H1 (cell line): ENCODE results near the gene ITSN1. TPM values are rescaled to one million over a fixed set of nuclear protein-coding genes. Genes with fewer than 3 reads are reported as not detected.

Experiments used
- CTCF ChIA-PET: fragments of 300-600 bp; sonication (Branson Sonifier 250); formaldehyde crosslinking; loops from one replicate; lab custom pipeline; 2021; ENCODE audit not compliant: partially characterized antibody; lab: Charles Lee
- POLR2A ChIA-PET: fragments of 300-600 bp; sonication (Branson Sonifier 250); formaldehyde crosslinking; loops from one replicate; lab custom pipeline; 2021; ENCODE audit warnings: inconsistent platforms; ENCODE audit not compliant: partially characterized antibody; lab: Charles Lee
- DNase-seq, 2 experiments: peaks; one replicate each; pipeline versions ENCODE4 v3.0.0 to v3.0.0-alpha.2; 2010 to 2022; ENCODE audit warnings: low spot score in 2 of 2, low read depth in 1 of 2, mixed read lengths in 1 of 2
- FAIRE-seq: peaks from 2 replicates; lab custom pipeline; 2011; peaks lifted over from hg19 to GRCh38; lab: Jason Lieb, UNC
- H2AFZ ChIP-seq: 2 replicates; pipeline ENCODE4 v1.8.1; 2012; ENCODE audit warnings: low read length, inconsistent platforms
- H2AK5ac ChIP-seq: 2 replicates; pipeline ENCODE4 v1.6.1; 2013; ENCODE audit warnings: low read depth, low read length
- H2BK120ac ChIP-seq: replicated peaks from 2 replicates; pipeline ENCODE3; 2013; ENCODE audit warnings: low read depth, low read length, inconsistent platforms
- H2BK12ac ChIP-seq: 2 replicates; pipeline ENCODE4 v1.6.1; 2013; ENCODE audit warnings: low read depth, low read length
- H2BK15ac ChIP-seq: 2 replicates; pipeline ENCODE4 v1.6.1; 2013; ENCODE audit warnings: low read length
- H2BK20ac ChIP-seq: 2 replicates; pipeline ENCODE4 v1.6.1; 2013; ENCODE audit warnings: low read length
- H2BK5ac ChIP-seq: 2 replicates; pipeline ENCODE4 v1.6.1; 2013; ENCODE audit warnings: low read depth, low read length
- H3K14ac ChIP-seq: 2 replicates; pipeline ENCODE4 v1.6.1; 2013; ENCODE audit warnings: inconsistent platforms; ENCODE audit not compliant: insufficient read length
- H3K18ac ChIP-seq: 2 replicates; pipeline ENCODE4 v1.6.1; 2013; ENCODE audit warnings: low read length; ENCODE audit errors: extremely low read depth
- H3K23ac ChIP-seq: 2 replicates; pipeline ENCODE4 v1.6.1; 2013; ENCODE audit warnings: inconsistent platforms; ENCODE audit not compliant: insufficient read length
- H3K23me2 ChIP-seq: 2 replicates; pipeline ENCODE4 v1.6.1; 2013; ENCODE audit warnings: low read depth, low read length
- H3K27ac ChIP-seq: 2 replicates; pipeline ENCODE4 v1.6.1; 2011; ENCODE audit warnings: low read depth, low read length, inconsistent platforms
- H3K27me3 ChIP-seq, 4 experiments: replicated peaks in 1 of 4; 1 replicate in 1 of 4; 2 replicates in 3 of 4; pipeline versions ENCODE4 v1.6.1 to v1.8.1; 2011 to 2013; ENCODE audit warnings: low read length in 3 of 4, mild to moderate bottlenecking in 3 of 4, inconsistent platforms in 2 of 4, mixed read lengths in 2 of 4, moderate library complexity in 1 of 4; ENCODE audit not compliant: control insufficient read depth in 3 of 4, insufficient read depth in 3 of 4; ENCODE audit errors: extremely low read depth in 1 of 4
- H3K36me3 ChIP-seq, 4 experiments: 2 replicates each; pipeline versions ENCODE4 v1.6.1 to v1.8.1; 2011 to 2013; ENCODE audit warnings: mild to moderate bottlenecking in 4 of 4, low read length in 3 of 4, moderate library complexity in 2 of 4, control low read depth in 1 of 4, inconsistent platforms in 1 of 4; ENCODE audit not compliant: insufficient read depth in 4 of 4, control insufficient read depth in 2 of 4
- H3K4ac ChIP-seq: replicated peaks from 2 replicates; pipeline ENCODE3; 2013; ENCODE audit warnings: low read length, low read depth, mixed read lengths, inconsistent platforms; ENCODE audit not compliant: insufficient read length
- H3K4me1 ChIP-seq, 4 experiments: replicated peaks in 1 of 4; 1 replicate in 1 of 4; 2 replicates in 3 of 4; pipeline versions ENCODE4 v1.6.1 to v1.8.1; 2011 to 2013; ENCODE audit warnings: low read length in 3 of 4, inconsistent platforms in 2 of 4, mixed read lengths in 1 of 4; ENCODE audit not compliant: insufficient read depth in 4 of 4, control insufficient read depth in 3 of 4
- H3K4me2 ChIP-seq, 2 experiments: 2 replicates each; pipeline versions ENCODE4 v1.6.1 to v1.8.1; 2011 to 2013; ENCODE audit warnings: low read depth in 2 of 2, low read length in 2 of 2, control low read depth in 1 of 2, inconsistent platforms in 1 of 2, mild to moderate bottlenecking in 1 of 2; ENCODE audit not compliant: insufficient read depth in 1 of 2
- H3K4me3 ChIP-seq, 4 experiments: fragments of 200-600, 300-600 bp in 1 of 4; sonication (generic), shearing (Covaris generic), sonication (Bioruptor Twin) in 1 of 4; 2 replicates each; pipeline versions ENCODE4 v1.5.1 to v1.8.1; 2011 to 2016; ENCODE audit warnings: low read length in 4 of 4, low read depth in 3 of 4, control low read depth in 2 of 4, inconsistent platforms in 2 of 4, mild to moderate bottlenecking in 2 of 4, mixed read lengths in 1 of 4, moderate library complexity in 1 of 4; ENCODE audit not compliant: insufficient read depth in 2 of 4; ENCODE audit errors: extremely low read depth in 1 of 4
- H3K56ac ChIP-seq: replicated peaks from 2 replicates; pipeline ENCODE3; 2013; ENCODE audit warnings: low read depth, mild to moderate bottlenecking, mixed read lengths, low read length, inconsistent platforms; ENCODE audit not compliant: insufficient read length
- H3K79me1 ChIP-seq: 2 replicates; pipeline ENCODE4 v1.6.1; 2013; ENCODE audit warnings: low read depth, low read length, control low read depth
- H3K79me2 ChIP-seq, 2 experiments: 2 replicates each; pipeline versions ENCODE4 v1.6.1 to v1.8.1; 2012 to 2013; ENCODE audit warnings: low read length in 2 of 2, mild to moderate bottlenecking in 2 of 2, inconsistent platforms in 1 of 2; ENCODE audit not compliant: insufficient read depth in 2 of 2, control insufficient read depth in 1 of 2
- H3K9ac ChIP-seq, 4 experiments: replicated peaks in 1 of 4; 1 replicate in 1 of 4; 2 replicates in 3 of 4; pipeline versions ENCODE4 v1.6.1 to v1.8.1; 2011 to 2013; ENCODE audit warnings: low read depth in 3 of 4, low read length in 3 of 4, control low read depth in 2 of 4, mild to moderate bottlenecking in 2 of 4, moderate library complexity in 2 of 4, inconsistent platforms in 1 of 4; ENCODE audit errors: extremely low read depth in 1 of 4
- H3K9me3 ChIP-seq, 2 experiments: 2 replicates each; pipeline versions ENCODE4 v1.6.1 to v1.8.1; 2012 to 2013; ENCODE audit warnings: mild to moderate bottlenecking in 2 of 2, moderate library complexity in 2 of 2, control low read depth in 1 of 2, inconsistent platforms in 1 of 2, low read depth in 1 of 2, low read length in 1 of 2, mixed read lengths in 1 of 2; ENCODE audit not compliant: insufficient read depth in 2 of 2
- H4K20me1 ChIP-seq, 2 experiments: replicated peaks in 1 of 2; 2 replicates each; pipeline versions ENCODE3 to v1.8.1; 2011 to 2013; ENCODE audit warnings: inconsistent platforms in 2 of 2, low read length in 2 of 2, mild to moderate bottlenecking in 1 of 2; ENCODE audit not compliant: insufficient read depth in 2 of 2, control insufficient read depth in 1 of 2
- H4K5ac ChIP-seq: 2 replicates; pipeline ENCODE4 v1.6.1; 2013; ENCODE audit warnings: low read length, low read depth, mixed read lengths, inconsistent platforms; ENCODE audit not compliant: insufficient read length
- H4K8ac ChIP-seq: 2 replicates; pipeline ENCODE4 v1.8.0; 2013; ENCODE audit warnings: mild to moderate bottlenecking, moderate library complexity, low read length, inconsistent platforms; ENCODE audit not compliant: insufficient read depth; ENCODE audit errors: extremely low read depth
- H4K91ac ChIP-seq: replicated peaks from 2 replicates; pipeline ENCODE3; 2013; ENCODE audit warnings: low read length, mixed read lengths, inconsistent platforms; ENCODE audit not compliant: insufficient read length
- CTBP2 ChIP-seq: IDR thresholded peaks from 2 replicates; pipeline ENCODE4 v1.7.0; 2011; ENCODE audit warnings: borderline replicate concordance, mild to moderate bottlenecking, moderate library complexity, mixed read lengths, low read length; ENCODE audit not compliant: insufficient read depth, insufficient read length
- WGBS, 2 experiments: shearing (Covaris generic) in 1 of 2; methylation state at CpG; one replicate each; pipeline versions ENCODE4 v1.1.6 to v1.1.7; 2013 to 2015; ENCODE audit warnings: low lambda C conversion rate in 2 of 2, mixed read lengths in 2 of 2, inconsistent platforms in 1 of 2, low coverage in 1 of 2, missing lambda C conversion rate in 1 of 2; ENCODE audit not compliant: insufficient replicate concordance in 2 of 2, insufficient coverage in 1 of 2, insufficient read length in 1 of 2; ENCODE audit errors: extremely low coverage in 1 of 2, missing lambda C conversion rate in 1 of 2; 5-methylcytosine and 5-hydroxymethylcytosine counted together
- polyA plus RNA-seq, 7 experiments: library from polyadenylated mRNA; depleted of rRNA in 3 of 7; stranded (reverse) in 5 of 7; unstranded in 2 of 7; fragments of >200 nt in 5 of 7; fragments of 200-250 nt in 2 of 7; gene quantifications; 1 replicate in 5 of 7; 2 replicates in 1 of 7; 4 replicates in 1 of 7; pipeline versions ENCODE4 v1.2.1 to v1.2.3, GENCODE V29; 2011 to 2013; ENCODE audit warnings: missing spikeins in 2 of 7, mixed read lengths in 2 of 7
- total RNA-seq: library from RNA; stranded (reverse); fragmentation: NEBNext Ultra II Directional; extraction: Animal tissue kit (Norgen Biotek cat#: 25700); gene quantifications from 2 replicates; pipeline ENCODE4 v1.2.1, GENCODE V29; 2021
- TF ChIP-seq, protein P1 (sequence below): IDR thresholded peaks from 2 replicates; pipeline ENCODE4 v1.6.1; 2011; ENCODE audit warnings: low read depth, mild to moderate bottlenecking, low read length; ENCODE audit not compliant: insufficient read depth

ITSN1 gene
- total and polyA plus RNA-seq, 2 of the 8 experiments (the other 6 are each of a cell fraction or from before 2014, with no cell fraction given), result 60.8 to 78.1 TPM

DNA sequence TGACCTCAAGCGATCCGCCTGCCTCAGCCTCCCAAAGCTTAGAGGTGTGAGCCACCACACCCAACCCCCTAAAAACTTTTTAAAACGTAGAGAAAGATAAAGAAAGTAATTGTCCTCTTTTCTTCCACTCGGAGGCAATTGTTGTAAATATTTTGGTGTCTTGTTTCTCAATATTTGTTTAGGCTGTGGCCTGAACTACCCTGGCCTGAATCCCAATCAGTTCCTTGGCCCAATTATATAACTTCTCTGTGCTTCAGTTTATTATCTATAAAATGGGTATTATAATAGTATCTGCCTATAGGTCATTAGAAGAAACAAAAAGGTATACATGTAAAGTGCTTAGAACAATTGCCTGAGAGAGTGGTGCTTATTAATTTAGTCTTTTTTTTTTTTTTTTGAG is 275.1 kb downstream of the ITSN1 start:
- no peak overlapping the region for H3K14ac ChIP-seq
- FAIRE-seq, result no peak
- no peak overlapping the region for H3K9ac ChIP-seq
- H2BK15ac ChIP-seq, result no peak overlapping the region
- 89% methylated on average over 4 of the region's 4 CpGs; no CpG with 5 or more reads in 1 of the 2 experiments for WGBS, 2 experiments
- H4K5ac ChIP-seq, result no peak overlapping the region
- H3K4me1 ChIP-seq, result peaks cover 0 to 4% (median 1%) of the 10 kb centered on the region in 4 experiments; a peak in 1 of 7 replicates
- H3K4ac ChIP-seq, result no peak overlapping the region
- no peak overlapping the region for H4K91ac ChIP-seq
- no peak overlapping the region for H4K8ac ChIP-seq
- peaks cover 4 to 31% of the 10 kb centered on the region in 2 experiments; a peak in 3 of 4 replicates for H3K79me2 ChIP-seq
- no peak overlapping the region for H3K4me3 ChIP-seq
- H2AK5ac ChIP-seq, result no peak overlapping the region
- H3K9me3 ChIP-seq, result no peaks in the 10 kb centered on the region
- ChIA-PET CTCF (interaction anchor here (8.4 kb wide), 1 partner anchor 431 kb away, joined by 119 read pairs; no protein-coding TSS in a partner anchor), POLR2A (interaction anchor here (1.1 kb wide), 1 partner anchor 14 kb away, joined by 3 read pairs; no protein-coding TSS in a partner anchor)
- peaks cover 2% of the 10 kb centered on the region; the same call in 1 of the 2 replicates for H3K23me2 ChIP-seq
- H3K23ac ChIP-seq, result no peak overlapping the region
- no peak for TF ChIP-seq CTBP2
- TF ChIP-seq, protein P1, sequence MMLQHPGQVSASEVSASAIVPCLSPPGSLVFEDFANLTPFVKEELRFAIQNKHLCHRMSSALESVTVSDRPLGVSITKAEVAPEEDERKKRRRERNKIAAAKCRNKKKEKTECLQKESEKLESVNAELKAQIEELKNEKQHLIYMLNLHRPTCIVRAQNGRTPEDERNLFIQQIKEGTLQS, result no peak
- no peak overlapping the region for H2BK20ac ChIP-seq
- no peak overlapping the region for H2BK12ac ChIP-seq
- DNase-seq, result no peak
- H2BK5ac ChIP-seq, result no peak overlapping the region
- H3K27ac ChIP-seq, result no peak overlapping the region
- no peak overlapping the region for H3K18ac ChIP-seq
- peaks cover 2 to 15% (median 11%) of the 10 kb centered on the region in 4 experiments; a peak in 6 of 8 replicates for H3K36me3 ChIP-seq
- H2AFZ ChIP-seq, result no peak overlapping the region
- no peaks in the 10 kb centered on the region; the same call in 1 of the 2 replicates for H3K79me1 ChIP-seq
- no peak overlapping the region for H3K56ac ChIP-seq
- H4K20me1 ChIP-seq, result peaks cover 0 to 2% of the 10 kb centered on the region in 2 experiments
- H2BK120ac ChIP-seq, result no peak overlapping the region
- H3K4me2 ChIP-seq, result no peak overlapping the region
- H3K27me3 ChIP-seq, result no peaks in the 10 kb centered on the region
